GM12878 (cell line): Measurements from ENCODE around the gene CWF19L1. TPM values are rescaled to one million over a fixed set of nuclear protein-coding genes. Genes with fewer than 3 reads are reported as not detected.

ENCODE experiments used
- ATAC-seq: fragments of 200-7000 bp; cut with Tn5 transposase; 3 replicates; pipeline ENCODE4 v1.9.1; 2020; ENCODE audit warnings: mild to moderate bottlenecking, moderate library complexity
- BruUV-seq: library from RNA; stranded (reverse); fragments of 400-500 nt; replicated peaks from 2 replicates; lab custom pipeline; 2021; lab: Mats Ljungman, UMichigan
- CTCF ChIA-PET: fragments of 300-600 bp; sonication (Branson Sonifier 250); formaldehyde crosslinking; extraction: SDS; loops from one replicate; lab custom pipeline; 2021; ENCODE audit warnings: inconsistent platforms; lab: Yijun Ruan, JAX
- POLR2A ChIA-PET: fragments of 350-600 bp; formaldehyde crosslinking; extraction: SDS; loops from one replicate; lab custom pipeline; 2021; ENCODE audit warnings: inconsistent platforms; lab: Charles Lee
- RAD21 ChIA-PET: fragments of 300-600 bp; sonication (Branson Sonifier 250); formaldehyde crosslinking; loops from one replicate; lab custom pipeline; 2023; ENCODE audit warnings: antibody characterized with exemption; ENCODE audit not compliant: unreplicated experiment; lab: Charles Lee
- SMC1A ChIA-PET: fragments of 300-600 bp; sonication (Branson Sonifier 250); formaldehyde crosslinking; loops from one replicate; lab custom pipeline; 2023; ENCODE audit not compliant: unreplicated experiment, uncharacterized antibody; lab: Charles Lee
- DNase-seq: peaks from one replicate; pipeline ENCODE4 v3.0.0-alpha.2; 2011; ENCODE audit warnings: low read depth, low spot score
- FAIRE-seq: peaks from 3 replicates; lab custom pipeline; 2011; peaks lifted over from hg19 to GRCh38; lab: Jason Lieb, UNC
- H2AFZ ChIP-seq: 2 replicates; pipeline ENCODE4 v1.6.0; 2011; ENCODE audit warnings: low read depth, low read length, control low read depth; ENCODE audit not compliant: control insufficient read depth
- H3K27ac ChIP-seq: 2 replicates; pipeline ENCODE4 v1.5.1; 2011; ENCODE audit warnings: control low read depth; ENCODE audit not compliant: control insufficient read depth, insufficient read depth
- H3K27me3 ChIP-seq, 2 experiments: replicated peaks in 1 of 2; 2 replicates each; pipeline versions ENCODE4 v1.6.0 to v1.6.1; 2011; ENCODE audit warnings: low read length in 1 of 2; ENCODE audit not compliant: control insufficient read depth in 2 of 2, insufficient read depth in 2 of 2
- H3K36me3 ChIP-seq, 2 experiments: 2 replicates each; pipeline ENCODE4 v1.5.1; 2011; ENCODE audit warnings: low read length in 1 of 2; ENCODE audit not compliant: control insufficient read depth in 2 of 2, insufficient read depth in 2 of 2
- H3K4me1 ChIP-seq: 2 replicates; pipeline ENCODE4 v1.6.1; 2011; ENCODE audit warnings: mild to moderate bottlenecking, low read length, moderate library complexity, mixed read lengths; ENCODE audit not compliant: control insufficient read depth, insufficient read depth
- H3K4me2 ChIP-seq: 2 replicates; pipeline ENCODE4 v1.6.0; 2011; ENCODE audit warnings: control low read depth; ENCODE audit not compliant: control insufficient read depth, insufficient read depth
- H3K4me3 ChIP-seq: fragments of 200-600 bp; sonication (generic); 2 replicates; pipeline ENCODE4 v1.5.1; 2016
- H3K79me2 ChIP-seq: 2 replicates; pipeline ENCODE4 v1.6.0; 2011; ENCODE audit warnings: low read length; ENCODE audit not compliant: control insufficient read depth, insufficient read depth
- H3K9ac ChIP-seq: 2 replicates; pipeline ENCODE4 v1.8.0; 2011; ENCODE audit warnings: low read length, control low read depth, mixed read lengths; ENCODE audit not compliant: control insufficient read depth, insufficient read depth
- H3K9me3 ChIP-seq: replicated peaks from 3 replicates; pipeline ENCODE4 v1.5.1; 2011; ENCODE audit warnings: mild to moderate bottlenecking, low read length; ENCODE audit not compliant: control insufficient read depth, insufficient read depth
- H4K20me1 ChIP-seq: 2 replicates; pipeline ENCODE4 v1.6.0; 2011; ENCODE audit not compliant: control insufficient read depth, insufficient read depth
- E2F8 ChIP-seq: fragments of 450-650 bp; IDR thresholded peaks from 2 replicates; pipeline ENCODE4 v1.6.1; 2018; ENCODE audit warnings: mild to moderate bottlenecking, low read depth, moderate library complexity; ENCODE audit not compliant: partially characterized antibody
- JUNB ChIP-seq: IDR thresholded peaks from 2 replicates; pipeline ENCODE4 v1.6.1; 2016; ENCODE audit warnings: antibody characterized with exemption, mild to moderate bottlenecking
- RELB ChIP-seq: fragments of 450-650 bp; IDR thresholded peaks from 2 replicates; pipeline ENCODE4 v1.6.1; 2017; ENCODE audit warnings: low read depth, mild to moderate bottlenecking, moderate library complexity
- WGBS: methylation state at CpG from one replicate; pipeline ENCODE4 v1.1.6; 2016; ENCODE audit warnings: low lambda C conversion rate; ENCODE audit not compliant: insufficient replicate concordance, insufficient coverage; ENCODE audit errors: missing lambda C conversion rate; 5-methylcytosine and 5-hydroxymethylcytosine counted together
- in situ Hi-C: fragments of 300-500 bp; cut with MboI; formaldehyde crosslinking; loops from 9 replicates; pipeline ENCODE4 v1.14.3; 2018; ENCODE audit warnings: mixed read lengths
- intact Hi-C: fragments of 100-400 bp; cut with micrococcal nuclease; formaldehyde crosslinking; loops from one replicate; pipeline ENCODE4 v1.14.2; 2022; ENCODE audit not compliant: unreplicated experiment
- polyA plus RNA-seq, 11 experiments: library from polyadenylated mRNA; depleted of rRNA in 4 of 11; unstranded in 6 of 11; stranded (reverse) in 5 of 11; fragments of >200 nt; fragmentation: Nextera tagmentation in 4 of 11; fragmentation: Illumina TruSeq in 1 of 11; extraction: Ambion mirVana in 4 of 11; extraction: Trizol in 1 of 11; gene quantifications; 1 replicate in 1 of 11; 2 replicates in 10 of 11; pipeline versions ENCODE4 v1.2.1 to v1.2.3, GENCODE V29; 2011 to 2016; ENCODE audit warnings: inconsistent platforms in 2 of 11, missing spikeins in 2 of 11, low read depth in 1 of 11
- total RNA-seq, 4 experiments: library from RNA; depleted of rRNA in 3 of 4; stranded (reverse); fragments of >200 nt in 3 of 4; fragmentation: Illumina TruSeq in 1 of 4; extraction: Trizol in 1 of 4; gene quantifications; 2 replicates each; pipeline versions ENCODE4 v1.2.1 to v1.2.3, GENCODE V29; 2013 to 2021

Gene CWF19L1
- total and polyA plus RNA-seq, 10 of the 15 experiments (the other 5 are each of a cell fraction or from before 2014, with no cell fraction given) = 30.2 to 51.7 (median 38.1) TPM

GRCh38 chr10:100184840-100185239, 82.6 kb downstream of the CWF19L1 start (continued):
- TF ChIP-seq RELB = no peak
- TF ChIP-seq, all 136 proteins: peak for 0

- H3K27ac ChIP-seq = peak overlapping the region; percentile 1; the same call in 1 of the 2 replicates
- no peaks in the 10 kb centered on the region for H3K27me3 ChIP-seq
- no peak overlapping the region for H2AFZ ChIP-seq
- H3K9ac ChIP-seq = peak overlapping the region; percentile 80
- ATAC-seq (no peak), DNase-seq (no peak), FAIRE-seq (no peak)
- CTCF ChIA-PET = interaction anchor here (0.6 to 1.6 kb wide), 7 partner anchors 9 to 339 kb away, joined by 3 to 5 read pairs (median 4); no protein-coding TSS in a partner anchor
- peaks cover 0 to 7% of the 10 kb centered on the region in 2 experiments; a peak in 1 of 4 replicates for H3K36me3 ChIP-seq
- no TSS peak for BruUV-seq
- in situ Hi-C loops = no loop called here
- POLR2A ChIA-PET = interaction anchor here (1.2 to 2.4 kb wide), 3 partner anchors 9 to 189 kb away, joined by 3 to 7 read pairs (median 5); no protein-coding TSS in a partner anchor
- H3K4me2 ChIP-seq = peak overlapping the region; percentile 52
- peaks cover 8% of the 10 kb centered on the region for H3K4me1 ChIP-seq
- H4K20me1 ChIP-seq = no peaks in the 10 kb centered on the region
- intact Hi-C loops = loop anchor here (10.0 kb wide), 2 partner anchors 210 to 340 kb away; no protein-coding TSS in a partner anchor
- peaks cover 47% of the 10 kb centered on the region for H3K79me2 ChIP-seq
- TF ChIP-seq E2F8 (no peak), JUNB (peak; percentile 15; the same call in 1 of the 2 replicates)
- SMC1A ChIA-PET = interaction anchor here (0.7 to 2.5 kb wide), 12 partner anchors 10 to 212 kb away, joined by 3 to 15 read pairs (median 4); no protein-coding TSS in a partner anchor
- H3K4me3 ChIP-seq = peak overlapping the region; percentile 91
- 16% methylated on average over 1 of the region's 1 CpG for WGBS
- H3K9me3 ChIP-seq = no peaks in the 10 kb centered on the region
- RAD21 ChIA-PET = interaction anchor here (1.2 to 1.7 kb wide), 3 partner anchors 14 to 338 kb away, joined by 3 to 5 read pairs (median 4); no protein-coding TSS in a partner anchor
Measured at GRCh38 chr10:100184426-100184825, 83.0 kb downstream of the CWF19L1 start.
